Astrocyte (in vitro differentiated cells and primary cell): ENCODE data around the gene FSTL4. TPM values are rescaled to one million over a fixed set of nuclear protein-coding genes. Genes with fewer than 3 reads are reported as not detected.
"Not testable (repeated sequence)": the region's sequence is repeated elsewhere in the genome, so short reads cannot be mapped to it uniquely, and the experiment has no call there.

Experiments
- DNase-seq: peaks from one replicate; pipeline ENCODE4 v3.0.0-alpha.2; 2010; ENCODE audit warnings: low read depth
- FAIRE-seq: peaks from 2 replicates; lab custom pipeline; 2011; peaks lifted over from hg19 to GRCh38; lab: Jason Lieb, UNC
- H2AFZ ChIP-seq: 2 replicates; pipeline ENCODE4 v1.6.0; 2012; ENCODE audit warnings: low read depth, low read length, inconsistent platforms
- H3K27ac ChIP-seq: 2 replicates; pipeline ENCODE4 v1.5.1; 2011; ENCODE audit warnings: low read depth, low read length, inconsistent platforms
- H3K27me3 ChIP-seq: 2 replicates; pipeline ENCODE4 v1.6.0; 2011; ENCODE audit warnings: low read length, inconsistent platforms; ENCODE audit not compliant: insufficient read depth
- H3K36me3 ChIP-seq: 2 replicates; pipeline ENCODE4 v1.5.1; 2011; ENCODE audit warnings: low read length, inconsistent platforms; ENCODE audit not compliant: insufficient read depth
- H3K4me1 ChIP-seq: 2 replicates; pipeline ENCODE4 v1.5.1; 2011; ENCODE audit warnings: low read length, inconsistent platforms; ENCODE audit not compliant: insufficient read depth
- H3K4me2 ChIP-seq: 2 replicates; pipeline ENCODE4 v1.6.0; 2012; ENCODE audit warnings: low read length, inconsistent platforms
- H3K4me3 ChIP-seq: 2 replicates; pipeline ENCODE4 v1.5.1; 2011; ENCODE audit warnings: low read depth, mild to moderate bottlenecking, low read length, inconsistent platforms; ENCODE audit not compliant: insufficient read depth
- H3K79me2 ChIP-seq: 2 replicates; pipeline ENCODE4 v1.6.0; 2012; ENCODE audit warnings: mild to moderate bottlenecking, low read length, inconsistent platforms; ENCODE audit not compliant: insufficient read depth
- H3K9ac ChIP-seq: 2 replicates; pipeline ENCODE4 v1.6.0; 2012; ENCODE audit warnings: mild to moderate bottlenecking, low read length, inconsistent platforms
- H3K9me3 ChIP-seq: 2 replicates; pipeline ENCODE4 v1.5.1; 2012; ENCODE audit warnings: low read depth, mild to moderate bottlenecking, low read length, inconsistent platforms; ENCODE audit not compliant: insufficient read depth
- H4K20me1 ChIP-seq: 2 replicates; pipeline ENCODE4 v1.6.0; 2012; ENCODE audit warnings: low read length, inconsistent platforms; ENCODE audit not compliant: insufficient read depth
- H3K27ac Mint-ChIP-seq: one replicate; pipeline ENCODE4 v1.8.0; 2021; ENCODE audit warnings: mild to moderate bottlenecking, mixed read lengths; ENCODE audit not compliant: unreplicated experiment
- H3K27me3 Mint-ChIP-seq: one replicate; pipeline ENCODE4 v1.8.0; 2021; ENCODE audit warnings: low read depth, mixed read lengths; ENCODE audit not compliant: unreplicated experiment
- H3K36me3 Mint-ChIP-seq: one replicate; pipeline ENCODE4 v1.8.0; 2021; ENCODE audit warnings: low read depth, mixed read lengths; ENCODE audit not compliant: unreplicated experiment
- H3K4me1 Mint-ChIP-seq: one replicate; pipeline ENCODE4 v1.8.0; 2021; ENCODE audit warnings: low read depth, mixed read lengths; ENCODE audit not compliant: unreplicated experiment
- H3K4me3 Mint-ChIP-seq: one replicate; pipeline ENCODE4 v1.8.0; 2021; ENCODE audit warnings: mild to moderate bottlenecking, moderate library complexity, mixed read lengths; ENCODE audit not compliant: unreplicated experiment
- H3K9me3 Mint-ChIP-seq: one replicate; pipeline ENCODE4 v1.8.0; 2021; ENCODE audit warnings: mild to moderate bottlenecking, mixed read lengths; ENCODE audit not compliant: unreplicated experiment
- CTCF ChIP-seq: IDR thresholded peaks from 2 replicates; pipeline ENCODE4 v1.5.1; 2011; ENCODE audit warnings: low read depth, mild to moderate bottlenecking, inconsistent platforms, low read length, moderate library complexity; ENCODE audit not compliant: insufficient read depth
- EZH2 ChIP-seq: IDR thresholded peaks from 2 replicates; pipeline ENCODE4 v1.6.1; 2012; ENCODE audit warnings: mild to moderate bottlenecking, low read length, inconsistent platforms; ENCODE audit not compliant: insufficient read depth
- total RNA-seq: library from RNA; stranded (reverse); gene quantifications from 2 replicates; pipeline ENCODE4 v1.2.1, GENCODE V29; 2021

The FSTL4 gene
- total RNA-seq, 1 donor from 2014 or later, result not detected

GRCh38 chr5:133446440-133446839 lies 165.9 kb downstream of the FSTL4 start:
- FAIRE-seq (no peak), DNase-seq (no peak)
- H3K36me3 Mint-ChIP-seq, result no peaks in the 10 kb centered on the region
- no peak overlapping the region for H3K4me2 ChIP-seq
- no peak overlapping the region for H3K27ac ChIP-seq
- H3K9me3 ChIP-seq, result no peaks in the 10 kb centered on the region
- H3K79me2 ChIP-seq, result no peaks in the 10 kb centered on the region
- no peak overlapping the region for H3K4me3 ChIP-seq
- H3K9me3 Mint-ChIP-seq, result no peaks in the 10 kb centered on the region
- TF ChIP-seq CTCF, result no peak
- TF ChIP-seq EZH2, result no peak
- H3K4me3 Mint-ChIP-seq, result no peak overlapping the region
- peaks cover 31% of the 10 kb centered on the region for H3K27me3 Mint-ChIP-seq
- no peaks in the 10 kb centered on the region for H3K4me1 Mint-ChIP-seq
- H2AFZ ChIP-seq, result no peak overlapping the region
- H3K9ac ChIP-seq, result no peak overlapping the region
- H3K27ac Mint-ChIP-seq, result no peak overlapping the region
- H3K36me3 ChIP-seq, result no peaks in the 10 kb centered on the region
- H3K4me1 ChIP-seq, result no peaks in the 10 kb centered on the region
- no peaks in the 10 kb centered on the region for H3K27me3 ChIP-seq
- H4K20me1 ChIP-seq, result no peaks in the 10 kb centered on the region

GRCh38 chr5:133445744-133446143 lies 166.6 kb downstream of the FSTL4 start:
- Histone ChIP-seq H3K4me1 (no peaks in the 10 kb centered on the region), H3K9me3 (no peaks in the 10 kb centered on the region), H3K4me3 (no peak overlapping the region), H3K9ac (no peak overlapping the region), H2AFZ (no peak overlapping the region), H3K4me2 (no peak overlapping the region), H3K79me2 (no peaks in the 10 kb centered on the region), H3K27ac (no peak overlapping the region), H3K36me3 (no peaks in the 10 kb centered on the region), H3K27me3 (no peaks in the 10 kb centered on the region), H4K20me1 (no peaks in the 10 kb centered on the region)
- Mint-ChIP-seq H3K9me3 (no peaks in the 10 kb centered on the region), H3K4me1 (no peaks in the 10 kb centered on the region), H3K27ac (no peak overlapping the region), H3K36me3 (no peaks in the 10 kb centered on the region), H3K27me3 (peaks cover 37% of the 10 kb centered on the region), H3K4me3 (no peak overlapping the region)
- no peak for FAIRE-seq
- no peak for DNase-seq
- TF ChIP-seq CTCF (no peak), EZH2 (no peak)

- H3K36me3 Mint-ChIP-seq, DNase-seq, H3K4me2 ChIP-seq, H3K9me3 ChIP-seq, H3K27ac ChIP-seq, H3K9ac ChIP-seq, H4K20me1 ChIP-seq, H3K27ac Mint-ChIP-seq, H3K36me3 ChIP-seq, H2AFZ ChIP-seq, FAIRE-seq, H3K4me1 Mint-ChIP-seq, H3K4me3 Mint-ChIP-seq, H3K4me1 ChIP-seq, H3K4me3 ChIP-seq, H3K9me3 Mint-ChIP-seq, H3K79me2 ChIP-seq, H3K27me3 ChIP-seq: not testable (repeated sequence)
- H3K27me3 Mint-ChIP-seq, result peaks cover 34% of the 10 kb centered on the region
Observed at GRCh38 chr5:133445204-133445603, 167.1 kb downstream of the FSTL4 start.
